NT2/D1 (cell line): ENCODE measurements around the gene ETFA.
A peak's percentile ranks its signal among the peaks of the same experiment; 100 is the strongest.

Experiments
- DNase-seq: peaks from one replicate; pipeline ENCODE4 v3.0.0-alpha.2; 2011; ENCODE audit warnings: low read depth, low spot score
- H3K27me3 ChIP-seq: 2 replicates; pipeline ENCODE4 v1.6.0; 2011; ENCODE audit warnings: mild to moderate bottlenecking; ENCODE audit not compliant: insufficient read length, insufficient read depth
- H3K36me3 ChIP-seq: 2 replicates; pipeline ENCODE4 v1.6.1; 2011; ENCODE audit warnings: mild to moderate bottlenecking, low read length, mixed read lengths; ENCODE audit not compliant: insufficient read depth, insufficient read length
- H3K4me1 ChIP-seq: 2 replicates; pipeline ENCODE4 v1.5.1; 2011; ENCODE audit not compliant: insufficient read depth, insufficient read length
- H3K4me3 ChIP-seq: 2 replicates; pipeline ENCODE4 v1.5.1; 2011; ENCODE audit warnings: low read depth; ENCODE audit not compliant: insufficient read length
- H3K9ac ChIP-seq: 2 replicates; pipeline ENCODE4 v1.6.0; 2011; ENCODE audit warnings: low read depth; ENCODE audit not compliant: insufficient read length
- H3K9me3 ChIP-seq: 2 replicates; pipeline ENCODE4 v1.5.1; 2011; ENCODE audit warnings: mild to moderate bottlenecking, low read length; ENCODE audit not compliant: insufficient read depth
- SUZ12 ChIP-seq: IDR thresholded peaks from 2 replicates; pipeline ENCODE4 v1.6.1; 2011; ENCODE audit not compliant: insufficient read length, insufficient read depth; ENCODE audit errors: extremely low read depth
- YY1 ChIP-seq: IDR thresholded peaks from 2 replicates; pipeline ENCODE4 v1.6.1; 2011; ENCODE audit not compliant: insufficient read length, insufficient read depth
- ZNF274 ChIP-seq: IDR thresholded peaks from 2 replicates; pipeline ENCODE4 v1.6.1; 2011; ENCODE audit warnings: mild to moderate bottlenecking, low read depth, low read length

Gene ETFA

DNA sequence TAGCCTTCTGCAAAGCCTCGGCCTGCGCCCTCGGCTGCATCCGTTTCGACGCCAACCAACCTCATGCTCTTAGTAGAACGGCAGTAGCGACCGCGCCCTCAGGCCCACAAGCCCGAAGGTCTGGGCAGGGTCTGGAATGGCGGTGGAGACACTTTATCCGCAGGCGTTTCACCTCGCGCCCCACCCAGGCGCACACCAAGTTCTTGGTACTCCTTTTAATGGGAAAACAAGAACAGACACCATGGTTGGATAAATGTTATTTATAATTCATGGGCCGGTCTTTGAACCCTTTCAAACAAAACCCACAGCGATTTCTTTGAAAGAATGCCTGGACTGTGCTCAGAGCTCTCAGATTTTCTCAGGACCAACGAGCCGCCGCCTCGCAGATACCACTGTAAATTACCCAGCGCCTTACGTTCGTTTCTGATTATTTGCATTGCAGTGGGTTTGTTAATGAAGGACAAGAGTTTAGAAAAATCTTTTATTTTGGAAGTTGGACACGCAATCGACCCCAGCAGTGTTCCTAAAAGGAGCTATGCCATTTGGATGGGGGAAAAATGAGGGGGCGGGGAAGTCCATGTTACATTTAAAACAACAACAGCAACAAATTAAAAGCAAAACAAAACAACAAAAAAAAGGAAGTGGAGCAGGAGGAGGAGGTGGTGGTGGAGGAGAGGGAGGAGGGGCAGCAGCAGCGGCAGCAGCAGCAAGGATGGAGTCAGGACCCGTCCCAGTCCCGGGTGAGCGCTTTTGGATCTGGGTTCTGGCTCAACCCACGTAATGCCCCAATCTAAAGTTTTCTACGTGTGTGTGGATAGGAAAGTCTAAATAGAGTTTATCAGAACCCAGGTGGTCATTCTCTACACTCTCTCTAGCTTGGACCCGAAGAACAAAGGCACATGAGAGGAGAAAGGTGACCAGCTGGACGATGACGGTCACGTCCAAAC, 24.3 kb upstream of the ETFA start:
- peaks cover 84% of the 10 kb centered on the region for H3K27me3 ChIP-seq
- H3K36me3 ChIP-seq, result no peaks in the 10 kb centered on the region
- H3K9me3 ChIP-seq, result no peaks in the 10 kb centered on the region
- peaks cover 17% of the 10 kb centered on the region for H3K4me1 ChIP-seq
- H3K4me3 ChIP-seq, result peak overlapping the region; percentile 45
- H3K9ac ChIP-seq, result peak overlapping the region; percentile 68
- no peak for DNase-seq
- no peak for TF ChIP-seq ZNF274
- no peak for TF ChIP-seq SUZ12
- no peak for TF ChIP-seq YY1

DNA sequence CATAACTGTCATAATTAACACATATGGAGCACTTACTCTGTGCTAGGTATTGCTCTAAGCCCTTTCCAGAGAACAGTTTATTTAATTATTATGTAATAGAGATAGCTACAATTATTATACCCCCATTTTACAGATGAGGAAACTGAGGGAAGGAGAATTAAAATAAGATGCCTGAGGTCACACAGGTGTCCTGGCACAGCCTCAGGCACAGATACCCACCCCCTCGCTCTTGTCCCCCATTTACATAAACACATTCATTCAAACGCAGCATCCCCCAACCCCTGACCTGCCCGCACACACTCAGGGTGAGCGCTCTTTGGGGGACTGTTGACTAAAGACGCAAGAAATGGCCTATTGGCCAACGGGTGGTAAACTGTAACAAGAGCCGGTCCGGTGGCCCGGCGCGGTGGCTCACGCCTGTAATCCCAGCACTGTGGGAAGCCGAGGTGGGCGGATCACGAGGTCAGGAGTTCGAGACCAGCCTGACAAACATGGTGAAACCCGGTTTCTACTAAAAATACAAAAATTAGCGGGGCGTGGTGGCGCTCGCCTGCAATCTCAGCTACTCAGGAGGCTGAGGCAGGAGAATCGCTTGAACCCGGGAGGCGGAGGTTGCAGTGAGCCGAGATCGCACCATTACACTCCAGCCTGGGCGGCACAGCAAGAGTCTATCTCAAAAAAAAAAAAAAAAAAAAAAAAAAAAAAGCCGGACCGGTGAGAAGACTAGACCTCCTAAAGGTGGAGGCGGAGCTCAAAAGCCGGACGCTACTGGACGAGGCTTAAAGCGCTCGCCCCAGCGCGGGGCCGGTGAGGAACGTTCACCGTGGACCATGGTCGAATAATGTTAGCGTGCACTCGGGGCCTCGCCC, 23.4 kb upstream of the ETFA start:
- DNase-seq, result no peak
- Histone ChIP-seq H3K4me1 (peaks cover 19% of the 10 kb centered on the region), H3K27me3 (peaks cover 75% of the 10 kb centered on the region), H3K36me3 (no peaks in the 10 kb centered on the region), H3K9ac (peak overlapping the region; percentile 66), H3K9me3 (no peaks in the 10 kb centered on the region), H3K4me3 (peak overlapping the region; percentile 45)
- TF ChIP-seq YY1, result no peak
- no peak for TF ChIP-seq SUZ12
- no peak for TF ChIP-seq ZNF274

DNA sequence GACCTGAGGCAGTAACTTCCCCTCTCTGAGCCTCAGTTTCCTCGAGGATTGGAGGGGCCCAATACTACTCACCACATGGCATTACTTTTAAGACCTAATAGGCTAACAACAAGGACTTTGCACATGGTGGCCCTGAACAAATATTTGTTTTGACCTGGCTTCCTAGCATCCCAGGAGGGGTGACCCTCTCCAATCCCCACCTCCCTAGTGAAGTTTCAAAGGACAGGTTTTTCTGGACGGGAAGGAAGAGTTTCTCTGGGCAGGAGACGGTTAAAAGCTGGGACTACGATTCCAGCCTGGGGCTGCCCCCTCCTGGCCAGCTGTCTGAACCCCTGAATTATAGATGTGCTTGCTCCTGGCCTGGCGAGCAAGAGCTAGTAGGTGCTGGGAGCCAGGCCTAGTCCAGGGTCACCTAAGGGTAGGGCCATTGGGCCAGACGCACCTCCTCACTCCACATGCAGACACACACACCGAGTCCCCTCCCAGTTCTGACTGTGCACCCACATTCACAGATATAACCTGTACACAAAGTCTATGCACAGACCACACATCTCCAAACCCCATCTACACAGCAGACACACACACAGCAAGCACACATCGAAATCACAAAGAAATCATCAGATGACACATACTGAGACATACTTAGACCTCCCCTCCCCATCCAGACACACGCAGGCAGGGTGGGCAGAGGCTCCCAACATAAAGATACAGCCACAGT, 22.6 kb upstream of the ETFA start:
- peaks cover 19% of the 10 kb centered on the region for H3K4me1 ChIP-seq
- DNase-seq, result no peak
- H3K36me3 ChIP-seq, result no peaks in the 10 kb centered on the region
- no peaks in the 10 kb centered on the region for H3K9me3 ChIP-seq
- peaks cover 70% of the 10 kb centered on the region for H3K27me3 ChIP-seq
- H3K9ac ChIP-seq, result no peak overlapping the region
- TF ChIP-seq YY1 (no peak), ZNF274 (no peak), SUZ12 (no peak)
- no peak overlapping the region for H3K4me3 ChIP-seq

DNA sequence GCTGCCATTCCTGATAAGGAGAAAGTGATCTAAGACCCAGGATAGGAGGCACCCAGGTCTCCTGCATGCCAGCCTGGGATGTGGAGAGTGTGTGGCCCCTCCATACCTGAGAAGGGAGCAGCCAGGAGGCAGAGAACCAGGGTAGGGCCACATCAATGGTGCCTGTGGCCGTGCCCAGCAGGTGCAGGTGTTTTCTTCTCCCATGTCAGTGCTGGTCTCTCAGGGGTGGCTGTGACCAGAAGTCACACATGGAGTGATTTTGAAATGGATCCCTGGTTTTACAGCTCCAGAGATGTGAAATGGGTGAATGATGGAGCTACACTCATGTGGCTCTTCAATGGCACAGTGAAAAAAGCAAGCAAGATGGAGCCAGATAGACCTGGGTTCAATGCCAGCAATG, 22.0 kb upstream of the ETFA start:
- TF ChIP-seq SUZ12, result no peak
- no peak for TF ChIP-seq YY1
- TF ChIP-seq ZNF274, result no peak
- Histone ChIP-seq H3K9me3 (no peaks in the 10 kb centered on the region), H3K4me3 (no peak overlapping the region), H3K36me3 (no peaks in the 10 kb centered on the region), H3K4me1 (peaks cover 17% of the 10 kb centered on the region), H3K27me3 (peaks cover 66% of the 10 kb centered on the region), H3K9ac (no peak overlapping the region)
- DNase-seq, result no peak

DNA sequence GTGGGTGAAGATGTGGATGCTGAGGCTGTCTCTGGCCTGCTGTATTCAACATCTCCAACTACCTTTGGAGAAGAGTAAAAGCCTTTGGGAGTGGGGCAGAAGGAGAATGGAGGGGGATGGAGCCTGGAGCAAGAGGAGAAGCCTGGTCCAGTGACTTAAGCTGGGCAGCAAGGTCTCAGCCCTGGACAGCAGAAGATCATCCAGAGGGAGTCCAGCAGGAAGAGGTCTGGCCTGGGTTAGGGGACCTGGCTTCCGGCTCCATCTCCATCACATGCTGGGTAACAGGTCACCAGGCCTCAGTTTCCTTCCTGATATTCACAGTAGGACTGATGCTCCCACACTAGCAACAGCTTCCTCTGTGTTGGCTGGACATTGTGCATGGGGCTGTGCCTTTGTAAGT, 21.5 kb upstream of the ETFA start:
- H3K36me3 ChIP-seq, result no peaks in the 10 kb centered on the region
- H3K9me3 ChIP-seq, result no peaks in the 10 kb centered on the region
- H3K9ac ChIP-seq, result no peak overlapping the region
- no peak for TF ChIP-seq ZNF274
- no peak for TF ChIP-seq SUZ12
- no peak for TF ChIP-seq YY1
- H3K4me1 ChIP-seq, result peaks cover 13% of the 10 kb centered on the region
- H3K27me3 ChIP-seq, result peaks cover 65% of the 10 kb centered on the region
- H3K4me3 ChIP-seq, result no peak overlapping the region
- DNase-seq, result no peak

DNA sequence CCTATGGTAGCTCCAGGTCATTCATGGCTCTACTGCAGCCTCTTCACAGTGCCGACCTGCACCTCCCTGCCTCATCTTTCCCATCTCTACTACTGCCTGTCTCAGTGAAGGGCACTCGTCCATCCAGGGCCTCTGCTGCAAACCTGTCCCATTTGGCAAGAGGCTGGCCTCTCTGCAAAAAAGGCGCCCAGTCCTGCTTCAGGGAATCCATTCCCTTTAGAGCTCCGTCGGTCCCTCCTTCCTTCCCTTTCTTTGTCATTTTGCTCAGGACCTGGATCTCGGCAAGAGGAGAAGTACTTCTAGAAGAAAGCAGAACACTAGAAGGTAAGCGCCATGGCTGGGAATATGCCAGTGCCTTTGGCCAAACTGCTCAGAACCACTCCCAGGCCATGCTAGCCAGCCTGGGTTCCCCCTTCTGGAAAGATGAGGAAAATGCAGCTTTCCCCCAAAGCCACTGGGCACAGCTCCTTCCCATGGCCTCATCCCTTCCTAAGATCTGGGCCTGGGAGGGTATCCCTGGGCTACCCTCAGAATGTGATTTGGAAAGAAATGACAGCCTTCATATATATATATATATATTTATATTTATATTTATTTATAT, 18.9 kb upstream of the ETFA start:
- Histone ChIP-seq H3K36me3 (no peaks in the 10 kb centered on the region), H3K4me1 (peaks cover 6% of the 10 kb centered on the region), H3K4me3 (no peak overlapping the region), H3K9me3 (no peaks in the 10 kb centered on the region), H3K9ac (no peak overlapping the region), H3K27me3 (peaks cover 38% of the 10 kb centered on the region)
- no peak for DNase-seq
- TF ChIP-seq YY1 (no peak), SUZ12 (no peak), ZNF274 (no peak)
